ENCODE results near the gene GADD45A. TPM values are rescaled to one million over a fixed set of nuclear protein-coding genes. Genes with fewer than 3 reads are reported as not detected.

GADD45A gene
- total and polyA plus RNA-seq, 9 of the 15 experiments (the other 6 are each of a cell fraction or from before 2014, with no cell fraction given), result 21.3 to 156 (median 62.1) TPM

- TF ChIP-seq MLLT1 (IDR thresholded peaks at IDR 0.05), result peak; percentile 68 to 81; a peak in 2 of 4 replicates
- TF ChIP-seq C11orf30 (IDR thresholded peaks at IDR 0.05; ENCODE audit: low read depth), result no peak
- peak in 1 of 2 experiments; percentile 41; a peak in 1 of 4 replicates for TF ChIP-seq ETV6 (IDR thresholded peaks at IDR 0.05; ENCODE audit: borderline replicate concordance in 1 of 2, low read depth in 2 of 2, low read length in 1 of 2)
- TF ChIP-seq ETV6 (CRISPR knock-in tag; IDR thresholded peaks at IDR 0.05; ENCODE audit: borderline replicate concordance), result no peak
- TF ChIP-seq CCNT2 (IDR thresholded peaks at IDR 0.05; ENCODE audit: borderline replicate concordance, extremely low read depth, insufficient read length, low read depth, low read length), result peak; percentile 93
- TF ChIP-seq ZNF133 (CRISPR knock-in tag; IDR thresholded peaks at IDR 0.05), result no peak
- TF ChIP-seq MCM7 (IDR thresholded peaks at IDR 0.05), result no peak
- TF ChIP-seq ATF7 (IDR thresholded peaks at IDR 0.05), result peak; percentile 73; the same call in 1 of the 2 replicates
- peak; percentile 64 for TF ChIP-seq GTF2B (IDR thresholded peaks at IDR 0.05; ENCODE audit: extremely low read depth, insufficient read length)
- TF ChIP-seq TOE1 (IDR thresholded peaks at IDR 0.05; ENCODE audit: borderline replicate concordance), result no peak
- peak; percentile 39; the same call in 1 of the 2 replicates for TF ChIP-seq TOE1 (CRISPR knock-in tag; IDR thresholded peaks at IDR 0.05; ENCODE audit: borderline replicate concordance, low read depth)
- no peak for TF ChIP-seq ZNF444 (CRISPR knock-in tag; IDR thresholded peaks at IDR 0.05)
- TF ChIP-seq E2F6 (IDR thresholded peaks at IDR 0.05; ENCODE audit: borderline replicate concordance in 1 of 2, extremely low read depth in 1 of 2, insufficient read depth in 1 of 2, insufficient read length in 1 of 2, low read depth in 1 of 2, low read length in 1 of 2, poor library complexity in 1 of 2, severe bottlenecking in 1 of 2), result peak; percentile 55 to 74
- 0 out of 2 replicates have a peak, but pooled peaks have one; percentile 51 for TF ChIP-seq ZNF12 (CRISPR knock-in tag; IDR thresholded peaks at IDR 0.05)
- no peak for TF ChIP-seq PTTG1 (tag; IDR thresholded peaks at IDR 0.05; ENCODE audit: low read depth)
- TF ChIP-seq POLR2H (tag; IDR thresholded peaks at IDR 0.05; ENCODE audit: low read depth), result peak; percentile 98
- TF ChIP-seq HINFP (tag; conservative IDR thresholded peaks at IDR 0.05; ENCODE audit: low read depth), result no peak
- peak; percentile 75 for TF ChIP-seq ZNF431 (CRISPR knock-in tag; IDR thresholded peaks at IDR 0.05)
- TF ChIP-seq TEAD4 (IDR thresholded peaks at IDR 0.05; ENCODE audit: low read length), result 0 out of 2 replicates have a peak, but pooled peaks have one; percentile 6
- TF ChIP-seq TEAD4 (CRISPR knock-in tag; IDR thresholded peaks at IDR 0.05; ENCODE audit: borderline replicate concordance), result no peak
- TF ChIP-seq BACH1 (tag; IDR thresholded peaks at IDR 0.05), result no peak
- TF ChIP-seq FOS (IDR thresholded peaks at IDR 0.05; ENCODE audit: extremely low read depth, insufficient read length), result peak; percentile 56
- TF ChIP-seq E2F5 (CRISPR knock-in tag; IDR thresholded peaks at IDR 0.05), result peak; percentile 34; the same call in 1 of the 2 replicates
Observed at GRCh38 chr1:67685067-67685557, at the start of gene GADD45A (continued).
